Caco-2 (cell line): ENCODE results near the gene MMP10. TPM values are rescaled to one million over a fixed set of nuclear protein-coding genes. Genes with fewer than 3 reads are reported as not detected.

Source experiments
- Bru-seq: library from RNA; stranded (reverse); fragments of 400-500 nt; gene quantifications from one replicate; lab custom pipeline; 2021; lab: Mats Ljungman, UMichigan
- BruChase-seq, 2 experiments: library from RNA; stranded (reverse); fragments of 400-500 nt; gene quantifications; one replicate each; lab custom pipeline; 2021; lab: Mats Ljungman, UMichigan
- BruUV-seq: library from RNA; stranded (reverse); fragments of 400-500 nt; replicated peaks from 2 replicates; lab custom pipeline; 2021; lab: Mats Ljungman, UMichigan
- CTCF ChIA-PET: fragments of 300-600 bp; sonication (Branson Sonifier 250); formaldehyde crosslinking; loops from one replicate; lab custom pipeline; 2022; ENCODE audit warnings: antibody characterized with exemption; lab: Charles Lee
- POLR2A ChIA-PET: fragments of 300-600 bp; sonication (Branson Sonifier 250); formaldehyde crosslinking; loops from one replicate; lab custom pipeline; 2022; ENCODE audit warnings: antibody characterized with exemption; lab: Charles Lee
- DNase-seq, 2 experiments: peaks; one replicate each; pipeline versions ENCODE4 v3.0.0 to v3.0.0-alpha.2; 2020 to 2022
- H3K27me3 ChIP-seq: replicated peaks from 2 replicates; pipeline ENCODE4 v1.6.0; 2011; ENCODE audit warnings: low read length; ENCODE audit not compliant: control insufficient read depth, insufficient read depth
- H3K36me3 ChIP-seq: 2 replicates; pipeline ENCODE4 v1.5.1; 2011; ENCODE audit warnings: low read length; ENCODE audit not compliant: control insufficient read depth, insufficient read depth
- H3K4me1 ChIP-seq: fragments of 250-450 bp; sonication (Bioruptor Pico); 2 replicates; pipeline ENCODE4 v1.5.1; 2020; ENCODE audit warnings: mild to moderate bottlenecking
- H3K4me3 ChIP-seq: 2 replicates; pipeline ENCODE4 v1.5.1; 2011; ENCODE audit warnings: low read depth, mild to moderate bottlenecking, control low read depth, low read length
- H3K9me3 ChIP-seq: fragments of 250-450 bp; sonication (Bioruptor Pico); 2 replicates; pipeline ENCODE4 v1.5.1; 2020; ENCODE audit warnings: mild to moderate bottlenecking, moderate library complexity
- H3K27ac Mint-ChIP-seq: one replicate; pipeline ENCODE4 v1.8.0; 2022; ENCODE audit warnings: mixed read lengths; ENCODE audit not compliant: unreplicated experiment
- H3K27me3 Mint-ChIP-seq: one replicate; pipeline ENCODE4 v1.8.0; 2022; ENCODE audit warnings: mixed read lengths; ENCODE audit not compliant: insufficient read depth, unreplicated experiment
- H3K36me3 Mint-ChIP-seq: one replicate; pipeline ENCODE4 v1.8.0; 2022; ENCODE audit warnings: mild to moderate bottlenecking, mixed read lengths; ENCODE audit not compliant: insufficient read depth, unreplicated experiment
- H3K4me1 Mint-ChIP-seq: one replicate; pipeline ENCODE4 v1.8.0; 2022; ENCODE audit warnings: low read depth, mixed read lengths; ENCODE audit not compliant: unreplicated experiment
- H3K4me3 Mint-ChIP-seq: one replicate; pipeline ENCODE4 v1.8.0; 2022; ENCODE audit warnings: mild to moderate bottlenecking, moderate library complexity, mixed read lengths; ENCODE audit not compliant: unreplicated experiment
- H3K9me3 Mint-ChIP-seq: one replicate; pipeline ENCODE4 v1.8.0; 2022; ENCODE audit warnings: mixed read lengths; ENCODE audit not compliant: unreplicated experiment
- CTCF ChIP-seq, 2 experiments: fragments of 200-600 bp in 1 of 2; IDR thresholded peaks; 1 replicate in 1 of 2; 2 replicates in 1 of 2; pipeline versions ENCODE4 v1.5.1 to v1.8.0; 2011 to 2022; ENCODE audit warnings: antibody characterized with exemption in 1 of 2, control low read depth in 1 of 2, inconsistent platforms in 1 of 2, low read depth in 1 of 2, low read length in 1 of 2, mild to moderate bottlenecking in 1 of 2, moderate library complexity in 1 of 2; ENCODE audit not compliant: insufficient read depth in 1 of 2, severe bottlenecking in 1 of 2, unreplicated experiment in 1 of 2
- intact Hi-C: fragments of 100-400 bp; cut with micrococcal nuclease; formaldehyde crosslinking; loops from one replicate; pipeline ENCODE4 v1.10.0; 2022; ENCODE audit not compliant: unreplicated experiment
- long read RNA-seq: library from polyadenylated mRNA; stranded (forward); transcript quantifications from one replicate; pipeline ENCODE4 v2.0.0, GENCODE V29; 2022
- total RNA-seq: library from RNA; stranded (reverse); gene quantifications from 2 replicates; pipeline ENCODE4 v1.2.3, GENCODE V29; 2022

MMP10 gene
- total RNA-seq: 0.16 and 1.1 TPM in 2 replicates
- Bru-seq, nascent RNA: percentile 17 among the genes with signal in this experiment
- BruChase-seq, experiment 1, labeled RNA remaining after a 2-hour chase: not detected
- BruChase-seq, experiment 2, labeled RNA remaining after a 6-hour chase: percentile 23 among the genes with signal in this experiment
- long read RNA-seq, partial matches to known transcripts: 1 of 3 reads
- long read RNA-seq, other reads (novel, unspliced or antisense): 0 of 3 reads

- peak in 1 of 2 experiments; percentile 60 for DNase-seq
- Mint-ChIP-seq H3K36me3 (no peaks in the 10 kb centered on the region), H3K27ac (no peak within 1 kb of the TSS), H3K4me3 (no peak within 1 kb of the TSS), H3K4me1 (peaks cover 15% of the 10 kb centered on the region), H3K9me3 (peaks cover 8% of the 10 kb centered on the region), H3K27me3 (no peaks in the 10 kb centered on the region)
- peak; percentile 75 to 84 for TF ChIP-seq CTCF (IDR thresholded peaks at IDR 0.05; ENCODE audit: insufficient read depth in 1 of 2, low read depth in 1 of 2, low read length in 1 of 2, severe bottlenecking in 1 of 2, unreplicated experiment in 1 of 2)
- no TSS peak for BruUV-seq
- Histone ChIP-seq H3K9me3 (no peaks in the 10 kb centered on the region), H3K36me3 (no peaks in the 10 kb centered on the region), H3K27me3 (no peaks in the 10 kb centered on the region), H3K4me3 (no peak within 1 kb of the TSS), H3K4me1 (0 out of 2 replicates have a peak, but pooled peaks cover 5% of the 10 kb centered on the region)
- CTCF ChIA-PET: interaction anchor here (0.5 to 1.5 kb wide), 6 partner anchors 11 to 240 kb away, joined by 3 to 13 read pairs (median 4); no protein-coding TSS in a partner anchor
- intact Hi-C loops: loop anchor here (1.0 kb wide), 3 partner anchors 16 to 97 kb away; no protein-coding TSS in a partner anchor
- POLR2A ChIA-PET: no interaction called here
Measured at GRCh38 chr11:102780491-102780918, at the start of gene MMP10. TSS of gene MMP10 (minus strand) at chr11:102780628. CDS start at chr11:102780591, 37 bp downstream.

GRCh38 chr11:102829316-102830000 is 49.0 kb upstream of the MMP10 start:
- H3K4me1 ChIP-seq: no peaks in the 10 kb centered on the region
- H3K36me3 ChIP-seq: no peaks in the 10 kb centered on the region
- H3K4me3 ChIP-seq: no peak overlapping the region
- H3K9me3 ChIP-seq: peaks cover 7% of the 10 kb centered on the region; the same call in 1 of the 2 replicates
- no peak for DNase-seq
- intact Hi-C loops: no loop called here
- no peak overlapping the region for H3K4me3 Mint-ChIP-seq
- H3K9me3 Mint-ChIP-seq: peaks cover 20% of the 10 kb centered on the region
- no peaks in the 10 kb centered on the region for H3K36me3 Mint-ChIP-seq
- BruUV-seq: no TSS peak
- no peaks in the 10 kb centered on the region for H3K27me3 ChIP-seq
- POLR2A ChIA-PET: no interaction called here
- CTCF ChIA-PET: interaction anchor here (0.8 kb wide), 1 partner anchor 211 kb away, joined by 3 read pairs; no protein-coding TSS in a partner anchor
- no peaks in the 10 kb centered on the region for H3K4me1 Mint-ChIP-seq
- TF ChIP-seq CTCF (IDR thresholded peaks at IDR 0.05; ENCODE audit: insufficient read depth in 1 of 2, low read depth in 1 of 2, low read length in 1 of 2, severe bottlenecking in 1 of 2, unreplicated experiment in 1 of 2): no peak
- H3K27me3 Mint-ChIP-seq: no peaks in the 10 kb centered on the region
- H3K27ac Mint-ChIP-seq: no peak overlapping the region

GRCh38 chr11:102824556-102824955 is 44.1 kb upstream of the MMP10 start:
- H3K4me1 ChIP-seq: no peaks in the 10 kb centered on the region
- CTCF ChIA-PET: no interaction called here
- no peak overlapping the region for H3K4me3 Mint-ChIP-seq
- POLR2A ChIA-PET: no interaction called here
- DNase-seq: no peak
- peaks cover 20% of the 10 kb centered on the region for H3K9me3 Mint-ChIP-seq
- no TSS peak for BruUV-seq
- TF ChIP-seq CTCF (IDR thresholded peaks at IDR 0.05; ENCODE audit: insufficient read depth in 1 of 2, low read depth in 1 of 2, low read length in 1 of 2, severe bottlenecking in 1 of 2, unreplicated experiment in 1 of 2): no peak
- H3K27ac Mint-ChIP-seq: no peak overlapping the region
- H3K4me1 Mint-ChIP-seq: no peaks in the 10 kb centered on the region
- H3K36me3 Mint-ChIP-seq: no peaks in the 10 kb centered on the region
- H3K27me3 Mint-ChIP-seq: no peaks in the 10 kb centered on the region
- no peaks in the 10 kb centered on the region for H3K27me3 ChIP-seq
- peaks cover 7% of the 10 kb centered on the region; the same call in 1 of the 2 replicates for H3K9me3 ChIP-seq
- intact Hi-C loops: no loop called here
- no peak overlapping the region for H3K4me3 ChIP-seq
- H3K36me3 ChIP-seq: no peaks in the 10 kb centered on the region
